PC-9 (cell line): Measurements from ENCODE around the gene RAF1. TPM values are rescaled to one million over a fixed set of nuclear protein-coding genes. Genes with fewer than 3 reads are reported as not detected.

ENCODE experiments used
- BruUV-seq: library from RNA; stranded (reverse); fragments of 400-500 nt; replicated peaks from 2 replicates; lab custom pipeline; 2021; lab: Mats Ljungman, UMichigan
- CTCF ChIA-PET: fragments of 300-600 bp; sonication (Branson Sonifier 250); formaldehyde crosslinking; loops from one replicate; lab custom pipeline; 2022; ENCODE audit warnings: antibody characterized with exemption; lab: Charles Lee
- POLR2A ChIA-PET: fragments of 300-600 bp; sonication (Branson Sonifier 250); formaldehyde crosslinking; loops from one replicate; lab custom pipeline; 2022; ENCODE audit warnings: antibody characterized with exemption; ENCODE audit not compliant: unreplicated experiment; lab: Charles Lee
- DNase-seq, 2 experiments: peaks; one replicate each; pipeline versions ENCODE4 v3.0.0 to v3.0.0-alpha.2; 2015 to 2022; ENCODE audit warnings: mixed read lengths in 1 of 2
- H2AFZ ChIP-seq: fragments of 200-600 bp; sonication (generic); 2 replicates; pipeline ENCODE4 v1.8.1; 2017; ENCODE audit warnings: antibody characterized with exemption
- H3F3A ChIP-seq: fragments of 200-600 bp; sonication (generic); 2 replicates; pipeline ENCODE4 v1.8.1; 2017; ENCODE audit warnings: antibody characterized with exemption, mild to moderate bottlenecking, low read depth; ENCODE audit not compliant: insufficient read depth
- H3K27ac ChIP-seq: fragments of 200-600 bp; sonication (generic); 2 replicates; pipeline ENCODE4 v1.6.1; 2016; ENCODE audit warnings: mixed run types
- H3K27me3 ChIP-seq: fragments of 200-600 bp; sonication (generic); 2 replicates; pipeline ENCODE4 v1.6.1; 2016; ENCODE audit warnings: low read depth, mixed run types; ENCODE audit not compliant: insufficient read depth
- H3K36me3 ChIP-seq: fragments of 200-600 bp; sonication (generic); 2 replicates; pipeline ENCODE4 v1.6.1; 2016; ENCODE audit warnings: low read depth, mixed run types
- H3K4me1 ChIP-seq: fragments of 200-600 bp; sonication (generic); replicated peaks from 2 replicates; pipeline ENCODE4 v1.6.1; 2016; ENCODE audit warnings: mixed run types; ENCODE audit not compliant: insufficient read depth
- H3K4me2 ChIP-seq: fragments of 200-600 bp; sonication (generic); 2 replicates; pipeline ENCODE4 v1.6.1; 2017; ENCODE audit warnings: mixed run types
- H3K4me3 ChIP-seq: fragments of 200-600 bp; sonication (generic); 2 replicates; pipeline ENCODE4 v1.6.1; 2016; ENCODE audit warnings: mixed run types
- H3K79me2 ChIP-seq: fragments of 200-600 bp; sonication (generic); 2 replicates; pipeline ENCODE4 v1.6.1; 2017; ENCODE audit warnings: low read depth, mixed run types
- H3K9me2 ChIP-seq: fragments of 200-600 bp; sonication (generic); 2 replicates; pipeline ENCODE4 v1.8.1; 2017; ENCODE audit warnings: mild to moderate bottlenecking; ENCODE audit not compliant: insufficient read depth
- H3K9me3 ChIP-seq: fragments of 200-600 bp; sonication (generic); 2 replicates; pipeline ENCODE4 v1.8.1; 2016; ENCODE audit warnings: low read depth; ENCODE audit not compliant: insufficient read depth
- H4K20me1 ChIP-seq: fragments of 200-600 bp; sonication (generic); 2 replicates; pipeline ENCODE4 v1.8.1; 2017; ENCODE audit not compliant: insufficient read depth
- EZH2 ChIP-seq: fragments of 200-600 bp; sonication (generic); IDR thresholded peaks from 2 replicates; pipeline ENCODE4 v1.8.0; 2017; ENCODE audit warnings: antibody characterized with exemption, low read depth
- intact Hi-C: fragments of 100-400 bp; cut with micrococcal nuclease; formaldehyde crosslinking; loops from one replicate; pipeline ENCODE4 v1.10.0; 2022; ENCODE audit not compliant: unreplicated experiment
- total RNA-seq: library from RNA; stranded (reverse); gene quantifications from 2 replicates; pipeline ENCODE4 v1.2.3, GENCODE V29; 2021
- TF ChIP-seq, protein P1 (sequence below): fragments of 200-600 bp; sonication (generic); conservative IDR thresholded peaks from 2 replicates; pipeline ENCODE4 v1.6.1; 2017; ENCODE audit warnings: mixed run types, antibody characterized with exemption, mild to moderate bottlenecking, moderate library complexity

Gene RAF1
- total RNA-seq, 1 experiment from 2014 or later: 72.4 TPM

GRCh38 chr3:12593473-12593872 is 70.4 kb downstream of the RAF1 start:
- CTCF ChIA-PET: no interaction called here
- POLR2A ChIA-PET: no interaction called here
- BruUV-seq: no TSS peak

DNA sequence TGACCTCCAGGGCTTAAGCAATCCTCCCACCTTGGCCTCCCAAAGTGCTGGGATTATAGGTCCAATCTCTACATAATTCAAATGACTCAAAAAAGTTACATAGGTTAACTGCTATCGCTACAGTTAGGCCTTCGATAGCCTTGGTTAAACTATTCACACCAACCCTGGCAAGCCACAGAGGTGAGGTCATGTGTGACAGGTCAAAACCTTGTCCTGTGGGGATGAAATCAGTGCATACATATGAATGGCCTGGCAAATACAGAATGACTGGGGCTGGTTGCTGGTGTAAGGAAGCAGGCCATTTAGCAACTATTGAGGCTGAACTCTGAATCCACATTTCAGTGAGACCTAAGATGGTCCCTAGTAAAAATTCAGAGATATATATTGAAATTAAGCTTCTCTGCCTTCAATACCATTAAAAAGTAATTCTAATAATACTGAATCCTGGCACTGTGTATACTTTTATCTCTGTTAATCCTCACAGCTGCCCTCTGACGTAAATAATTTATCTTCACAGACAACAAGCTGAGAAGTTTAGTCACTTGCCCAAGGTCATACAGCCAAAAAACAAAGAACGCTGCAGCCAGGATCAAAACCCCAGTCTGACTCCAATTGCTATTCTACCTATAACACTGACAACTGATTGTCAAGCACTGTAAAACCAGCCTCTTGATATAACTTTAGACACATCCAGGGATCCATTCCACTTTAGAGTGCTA is 71.8 kb downstream of the RAF1 start:
- Histone ChIP-seq H4K20me1 (no peaks in the 10 kb centered on the region), H3K36me3 (peaks cover 28% of the 10 kb centered on the region), H3K79me2 (no peaks in the 10 kb centered on the region), H3K4me1 (no peaks in the 10 kb centered on the region), H3K4me3 (no peak overlapping the region), H3K27me3 (no peaks in the 10 kb centered on the region), H3K4me2 (no peak overlapping the region), H3F3A (peaks cover 14% of the 10 kb centered on the region; the same call in 1 of the 2 replicates), H2AFZ (no peak overlapping the region), H3K9me2 (no peaks in the 10 kb centered on the region), H3K27ac (no peak overlapping the region), H3K9me3 (no peaks in the 10 kb centered on the region)
- TF ChIP-seq, protein P1, sequence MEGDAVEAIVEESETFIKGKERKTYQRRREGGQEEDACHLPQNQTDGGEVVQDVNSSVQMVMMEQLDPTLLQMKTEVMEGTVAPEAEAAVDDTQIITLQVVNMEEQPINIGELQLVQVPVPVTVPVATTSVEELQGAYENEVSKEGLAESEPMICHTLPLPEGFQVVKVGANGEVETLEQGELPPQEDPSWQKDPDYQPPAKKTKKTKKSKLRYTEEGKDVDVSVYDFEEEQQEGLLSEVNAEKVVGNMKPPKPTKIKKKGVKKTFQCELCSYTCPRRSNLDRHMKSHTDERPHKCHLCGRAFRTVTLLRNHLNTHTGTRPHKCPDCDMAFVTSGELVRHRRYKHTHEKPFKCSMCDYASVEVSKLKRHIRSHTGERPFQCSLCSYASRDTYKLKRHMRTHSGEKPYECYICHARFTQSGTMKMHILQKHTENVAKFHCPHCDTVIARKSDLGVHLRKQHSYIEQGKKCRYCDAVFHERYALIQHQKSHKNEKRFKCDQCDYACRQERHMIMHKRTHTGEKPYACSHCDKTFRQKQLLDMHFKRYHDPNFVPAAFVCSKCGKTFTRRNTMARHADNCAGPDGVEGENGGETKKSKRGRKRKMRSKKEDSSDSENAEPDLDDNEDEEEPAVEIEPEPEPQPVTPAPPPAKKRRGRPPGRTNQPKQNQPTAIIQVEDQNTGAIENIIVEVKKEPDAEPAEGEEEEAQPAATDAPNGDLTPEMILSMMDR: no peak
- no peak for TF ChIP-seq EZH2
- CTCF ChIA-PET: no interaction called here
- POLR2A ChIA-PET: no interaction called here
- BruUV-seq: no TSS peak
- no peak for DNase-seq
- intact Hi-C loops: no loop called here

More at GRCh38 chr3:12593473-12593872, 70.4 kb downstream of the RAF1 start:
- Histone ChIP-seq H3K27ac (no peak overlapping the region), H3F3A (peaks cover 4% of the 10 kb centered on the region; the same call in 1 of the 2 replicates), H3K9me2 (no peaks in the 10 kb centered on the region), H3K79me2 (no peaks in the 10 kb centered on the region), H3K4me3 (no peak overlapping the region), H3K27me3 (no peaks in the 10 kb centered on the region), H3K4me2 (no peak overlapping the region), H2AFZ (no peak overlapping the region), H3K36me3 (peaks cover 19% of the 10 kb centered on the region; the same call in 1 of the 2 replicates), H3K4me1 (no peaks in the 10 kb centered on the region), H3K9me3 (no peaks in the 10 kb centered on the region), H4K20me1 (no peaks in the 10 kb centered on the region)
- intact Hi-C loops: no loop called here
- DNase-seq: no peak
- TF ChIP-seq EZH2: no peak
- TF ChIP-seq, protein P1: no peak

DNA sequence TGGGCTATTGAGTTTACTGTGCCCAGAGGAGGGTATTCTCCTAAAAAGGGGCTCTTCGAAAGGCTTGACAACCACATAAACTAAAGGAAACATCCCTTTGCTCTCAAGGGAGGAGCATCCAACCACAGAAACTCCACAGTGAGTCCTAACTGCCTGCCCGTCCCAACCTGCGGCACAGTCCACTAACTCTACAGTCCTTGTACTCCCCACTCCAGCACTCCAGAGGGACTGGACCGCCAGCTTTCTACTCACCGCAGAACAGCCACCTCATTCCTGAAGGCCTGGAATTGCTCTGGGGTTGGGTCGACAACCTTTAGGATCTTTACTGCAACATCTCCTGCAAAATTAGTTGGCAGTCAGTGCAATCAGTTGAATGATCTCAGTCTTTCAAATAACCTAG is 72.5 kb downstream of the RAF1 start:
- no peaks in the 10 kb centered on the region for H4K20me1 ChIP-seq
- H3K79me2 ChIP-seq: no peaks in the 10 kb centered on the region
- intact Hi-C loops: no loop called here
- peaks cover 26% of the 10 kb centered on the region for H3K36me3 ChIP-seq
- DNase-seq: no peak
- no peaks in the 10 kb centered on the region for H3K4me1 ChIP-seq
- CTCF ChIA-PET: no interaction called here
- H3K27me3 ChIP-seq: no peaks in the 10 kb centered on the region
- H3K9me2 ChIP-seq: no peaks in the 10 kb centered on the region
- no TSS peak for BruUV-seq
- no peak overlapping the region for H2AFZ ChIP-seq
- H3K27ac ChIP-seq: no peak overlapping the region
- TF ChIP-seq, protein P1: no peak
- TF ChIP-seq EZH2: no peak
- no peak overlapping the region for H3K4me3 ChIP-seq
- peaks cover 17% of the 10 kb centered on the region; the same call in 1 of the 2 replicates for H3F3A ChIP-seq
- no peak overlapping the region for H3K4me2 ChIP-seq
- POLR2A ChIA-PET: no interaction called here
- H3K9me3 ChIP-seq: no peaks in the 10 kb centered on the region
